Measurements from ENCODE around the gene NCKAP5. TPM values are rescaled to one million over a fixed set of nuclear protein-coding genes. Genes with fewer than 3 reads are reported as not detected.

NCKAP5 gene
- total and polyA plus RNA-seq, 2 of the 13 experiments (the other 11 are each of a cell fraction or from before 2014, with no cell fraction given) = 0.01 TPM; not detected in 1

GRCh38 chr2:133167990-133168389 lies 400.3 kb downstream of the NCKAP5 start (continued):
- TF ChIP-seq TFE3 (CRISPR knock-in tag; IDR thresholded peaks at IDR 0.05) = no peak
- no peak for TF ChIP-seq ZNF772 (CRISPR knock-in tag; IDR thresholded peaks at IDR 0.05)
- TF ChIP-seq ZIK1 (CRISPR knock-in tag; IDR thresholded peaks at IDR 0.05; ENCODE audit: borderline replicate concordance, low read depth) = no peak
- TF ChIP-seq ZSCAN20 (CRISPR knock-in tag; IDR thresholded peaks at IDR 0.05; ENCODE audit: borderline replicate concordance) = no peak
- TF ChIP-seq PCBP2 (optimal IDR thresholded peaks at IDR 0.05; ENCODE audit: low read depth, low read length, poor library complexity, severe bottlenecking) = no peak
- TF ChIP-seq KDM2A (CRISPR knock-in tag; IDR thresholded peaks at IDR 0.05; ENCODE audit: borderline replicate concordance, low read depth) = no peak
- TF ChIP-seq GMEB1 (CRISPR knock-in tag; IDR thresholded peaks at IDR 0.05; ENCODE audit: borderline replicate concordance) = no peak
- TF ChIP-seq IKZF5 (CRISPR knock-in tag; IDR thresholded peaks at IDR 0.05) = no peak
- no peak for TF ChIP-seq AKNA (CRISPR knock-in tag; IDR thresholded peaks at IDR 0.05; ENCODE audit: borderline replicate concordance)

Measured in HepG2 (cell line).